ENCODE results near the gene EHBP1.
A peak's percentile ranks its signal among the peaks of the same experiment; 100 is the strongest.

EHBP1 gene

GRCh38 chr2:62760026-62760425 is 54.5 kb downstream of the EHBP1 start (continued):
- TF ChIP-seq, protein P1, sequence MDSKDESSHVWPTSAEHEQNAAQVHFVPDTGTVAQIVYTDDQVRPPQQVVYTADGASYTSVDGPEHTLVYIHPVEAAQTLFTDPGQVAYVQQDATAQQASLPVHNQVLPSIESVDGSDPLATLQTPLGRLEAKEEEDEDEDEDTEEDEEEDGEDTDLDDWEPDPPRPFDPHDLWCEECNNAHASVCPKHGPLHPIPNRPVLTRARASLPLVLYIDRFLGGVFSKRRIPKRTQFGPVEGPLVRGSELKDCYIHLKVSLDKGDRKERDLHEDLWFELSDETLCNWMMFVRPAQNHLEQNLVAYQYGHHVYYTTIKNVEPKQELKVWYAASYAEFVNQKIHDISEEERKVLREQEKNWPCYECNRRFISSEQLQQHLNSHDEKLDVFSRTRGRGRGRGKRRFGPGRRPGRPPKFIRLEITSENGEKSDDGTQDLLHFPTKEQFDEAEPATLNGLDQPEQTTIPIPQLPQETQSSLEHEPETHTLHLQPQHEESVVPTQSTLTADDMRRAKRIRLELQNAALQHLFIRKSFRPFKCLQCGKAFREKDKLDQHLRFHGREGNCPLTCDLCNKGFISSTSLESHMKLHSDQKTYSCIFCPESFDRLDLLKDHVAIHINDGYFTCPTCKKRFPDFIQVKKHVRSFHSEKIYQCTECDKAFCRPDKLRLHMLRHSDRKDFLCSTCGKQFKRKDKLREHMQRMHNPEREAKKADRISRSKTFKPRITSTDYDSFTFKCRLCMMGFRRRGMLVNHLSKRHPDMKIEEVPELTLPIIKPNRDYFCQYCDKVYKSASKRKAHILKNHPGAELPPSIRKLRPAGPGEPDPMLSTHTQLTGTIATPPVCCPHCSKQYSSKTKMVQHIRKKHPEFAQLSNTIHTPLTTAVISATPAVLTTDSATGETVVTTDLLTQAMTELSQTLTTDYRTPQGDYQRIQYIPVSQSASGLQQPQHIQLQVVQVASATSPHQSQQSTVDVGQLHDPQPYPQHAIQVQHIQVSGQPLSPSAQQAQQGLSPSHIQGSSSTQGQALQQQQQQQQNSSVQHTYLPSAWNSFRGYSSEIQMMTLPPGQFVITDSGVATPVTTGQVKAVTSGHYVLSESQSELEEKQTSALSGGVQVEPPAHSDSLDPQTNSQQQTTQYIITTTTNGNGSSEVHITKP (tag by site-specific recombination; IDR thresholded peaks at IDR 0.05): no peak
- no peak for TF ChIP-seq ZNF664 (tag by site-specific recombination; IDR thresholded peaks at IDR 0.05)

GRCh38 chr2:62760555-62760954 is 55.0 kb downstream of the EHBP1 start:
- CTCF ChIA-PET: no interaction called here
- Histone ChIP-seq H3K36me3 (ENCODE audit: control insufficient read depth in 2 of 2, insufficient read depth in 1 of 2, low read length in 2 of 2) (no peaks in the 10 kb centered on the region; a peak in 1 of 3 replicates), H3K4me1 (ENCODE audit: control insufficient read depth, insufficient read depth, low read length) (no peaks in the 10 kb centered on the region)

GRCh38 chr2:62765619-62766376 is 60.3 kb downstream of the EHBP1 start:
- Histone ChIP-seq H3K4me1 (ENCODE audit: control insufficient read depth, insufficient read depth, low read length) (no peaks in the 10 kb centered on the region), H3K4me3 (ENCODE audit: low read depth, low read length) (no peak overlapping the region), H3K9me3 (ENCODE audit: control insufficient read depth, insufficient read depth, low read depth, low read length) (no peaks in the 10 kb centered on the region), H3K27ac (ENCODE audit: extremely low read depth, low read depth, low read length) (no peak overlapping the region), H3K36me3 (ENCODE audit: control insufficient read depth in 2 of 2, insufficient read depth in 1 of 2, low read length in 2 of 2) (no peaks in the 10 kb centered on the region; a peak in 1 of 3 replicates)
- CTCF ChIA-PET: interaction anchor here (2.4 kb wide), 1 partner anchor 10 kb away, joined by 5 read pairs; no protein-coding TSS in a partner anchor
- POLR2A ChIA-PET: no interaction called here
- TF ChIP-seq ZNF248 (tag by site-specific recombination; IDR thresholded peaks at IDR 0.05): no peak
- TF ChIP-seq ZNF645 (tag by site-specific recombination; IDR thresholded peaks at IDR 0.05): no peak
- TF ChIP-seq ZNF214 (tag by site-specific recombination; IDR thresholded peaks at IDR 0.05; ENCODE audit: borderline replicate concordance): no peak
- no peak for TF ChIP-seq ZNF138 (tag by site-specific recombination; IDR thresholded peaks at IDR 0.05; ENCODE audit: borderline replicate concordance)
- TF ChIP-seq ZNF521 (tag by site-specific recombination; IDR thresholded peaks at IDR 0.05): no peak
- no peak for TF ChIP-seq REPIN1 (tag by site-specific recombination; IDR thresholded peaks at IDR 0.05; ENCODE audit: low read depth)
- TF ChIP-seq ZNF473 (tag by site-specific recombination; IDR thresholded peaks at IDR 0.05): no peak
- TF ChIP-seq, protein P2, sequence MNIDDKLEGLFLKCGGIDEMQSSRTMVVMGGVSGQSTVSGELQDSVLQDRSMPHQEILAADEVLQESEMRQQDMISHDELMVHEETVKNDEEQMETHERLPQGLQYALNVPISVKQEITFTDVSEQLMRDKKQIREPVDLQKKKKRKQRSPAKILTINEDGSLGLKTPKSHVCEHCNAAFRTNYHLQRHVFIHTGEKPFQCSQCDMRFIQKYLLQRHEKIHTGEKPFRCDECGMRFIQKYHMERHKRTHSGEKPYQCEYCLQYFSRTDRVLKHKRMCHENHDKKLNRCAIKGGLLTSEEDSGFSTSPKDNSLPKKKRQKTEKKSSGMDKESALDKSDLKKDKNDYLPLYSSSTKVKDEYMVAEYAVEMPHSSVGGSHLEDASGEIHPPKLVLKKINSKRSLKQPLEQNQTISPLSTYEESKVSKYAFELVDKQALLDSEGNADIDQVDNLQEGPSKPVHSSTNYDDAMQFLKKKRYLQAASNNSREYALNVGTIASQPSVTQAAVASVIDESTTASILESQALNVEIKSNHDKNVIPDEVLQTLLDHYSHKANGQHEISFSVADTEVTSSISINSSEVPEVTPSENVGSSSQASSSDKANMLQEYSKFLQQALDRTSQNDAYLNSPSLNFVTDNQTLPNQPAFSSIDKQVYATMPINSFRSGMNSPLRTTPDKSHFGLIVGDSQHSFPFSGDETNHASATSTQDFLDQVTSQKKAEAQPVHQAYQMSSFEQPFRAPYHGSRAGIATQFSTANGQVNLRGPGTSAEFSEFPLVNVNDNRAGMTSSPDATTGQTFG (tag by site-specific recombination; IDR thresholded peaks at IDR 0.05; ENCODE audit: borderline replicate concordance): no peak
- TF ChIP-seq ZNF394 (tag by site-specific recombination; IDR thresholded peaks at IDR 0.05; ENCODE audit: borderline replicate concordance): no peak

More at GRCh38 chr2:62760555-62760954, 55.0 kb downstream of the EHBP1 start:
- H3K27ac ChIP-seq (ENCODE audit: extremely low read depth, low read depth, low read length): no peak overlapping the region
- no peaks in the 10 kb centered on the region for H3K9me3 ChIP-seq (ENCODE audit: control insufficient read depth, insufficient read depth, low read depth, low read length)
- no peak for TF ChIP-seq ZSCAN30 (tag by site-specific recombination; IDR thresholded peaks at IDR 0.05)
- TF ChIP-seq, protein P3, sequence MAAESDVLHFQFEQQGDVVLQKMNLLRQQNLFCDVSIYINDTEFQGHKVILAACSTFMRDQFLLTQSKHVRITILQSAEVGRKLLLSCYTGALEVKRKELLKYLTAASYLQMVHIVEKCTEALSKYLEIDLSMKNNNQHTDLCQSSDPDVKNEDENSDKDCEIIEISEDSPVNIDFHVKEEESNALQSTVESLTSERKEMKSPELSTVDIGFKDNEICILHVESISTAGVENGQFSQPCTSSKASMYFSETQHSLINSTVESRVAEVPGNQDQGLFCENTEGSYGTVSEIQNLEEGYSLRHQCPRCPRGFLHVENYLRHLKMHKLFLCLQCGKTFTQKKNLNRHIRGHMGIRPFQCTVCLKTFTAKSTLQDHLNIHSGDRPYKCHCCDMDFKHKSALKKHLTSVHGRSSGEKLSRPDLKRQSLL (tag by site-specific recombination; IDR thresholded peaks at IDR 0.05): no peak
- no peak for TF ChIP-seq PRDM4 (tag by site-specific recombination; IDR thresholded peaks at IDR 0.05)
- TF ChIP-seq ZNF211 (tag by site-specific recombination; IDR thresholded peaks at IDR 0.05; ENCODE audit: low read depth): 0 out of 2 replicates have a peak, but pooled peaks have one; percentile 36
- no peak overlapping the region for H3K4me3 ChIP-seq (ENCODE audit: low read depth, low read length)
- POLR2A ChIA-PET: no interaction called here
